Activated CD4-positive, alpha-beta T cell treated with anti-CD3 and anti-CD28 coated beads, Interleukin-2, amount 10 ng/mL, durations not matched to agents 7 days and 5 days (primary cell): ENCODE results near the gene TXNDC12. TPM values are rescaled to one million over a fixed set of nuclear protein-coding genes. Genes with fewer than 3 reads are reported as not detected.
"Not testable (repeated sequence)": the region's sequence is repeated elsewhere in the genome, so short reads cannot be mapped to it uniquely, and the experiment has no call there.

ENCODE experiments used
- CTCF ChIA-PET: fragments of 350-600 bp; sonication (Branson Sonifier 250); formaldehyde crosslinking; loops from one replicate; lab custom pipeline; 2021; ENCODE audit warnings: antibody characterized with exemption; lab: Charles Lee
- POLR2A ChIA-PET: fragments of 350-600 bp; sonication (Branson Sonifier 250); formaldehyde crosslinking; loops from one replicate; lab custom pipeline; 2021; ENCODE audit warnings: antibody characterized with exemption; lab: Charles Lee
- DNase-seq: peaks from one replicate; pipeline ENCODE4 v3.0.0-alpha.2; 2020
- H3K27ac Mint-ChIP-seq: one replicate; pipeline ENCODE4 v1.8.0; 2021; ENCODE audit warnings: mild to moderate bottlenecking, moderate library complexity, mixed read lengths
- H3K27me3 Mint-ChIP-seq: one replicate; pipeline ENCODE4 v1.8.0; 2021; ENCODE audit warnings: mixed read lengths
- H3K36me3 Mint-ChIP-seq: one replicate; pipeline ENCODE4 v1.8.0; 2021; ENCODE audit warnings: low read depth, mixed read lengths
- H3K4me1 Mint-ChIP-seq: one replicate; pipeline ENCODE4 v1.8.0; 2021; ENCODE audit warnings: mixed read lengths
- H3K4me3 Mint-ChIP-seq: one replicate; pipeline ENCODE4 v1.8.0; 2021; ENCODE audit warnings: mild to moderate bottlenecking, moderate library complexity, mixed read lengths
- H3K9me3 Mint-ChIP-seq: one replicate; pipeline ENCODE4 v1.8.0; 2021; ENCODE audit warnings: mixed read lengths
- total RNA-seq, 2 experiments: library from RNA; stranded (reverse); gene quantifications; one replicate each; pipeline ENCODE4 v1.2.3, GENCODE V29; 2021

The TXNDC12 gene
- total RNA-seq, 2 experiments from 2014 or later, result 48.1 to 49.2 TPM

- no peak overlapping the region for H3K27ac Mint-ChIP-seq
- H3K4me1 Mint-ChIP-seq, result no peaks in the 10 kb centered on the region
- no peaks in the 10 kb centered on the region for H3K9me3 Mint-ChIP-seq
- ChIA-PET CTCF (no interaction called here), POLR2A (no interaction called here)
- H3K27me3 Mint-ChIP-seq, result peaks cover 23% of the 10 kb centered on the region
- H3K36me3 Mint-ChIP-seq, result no peaks in the 10 kb centered on the region
- H3K4me3 Mint-ChIP-seq, result no peak overlapping the region
- no peak for DNase-seq
Observed at GRCh38 chr1:52007215-52008002, 47.6 kb downstream of the TXNDC12 start.

GRCh38 chr1:52006081-52006553, 48.9 kb downstream of the TXNDC12 start:
- DNase-seq, H3K27ac Mint-ChIP-seq, H3K4me3 Mint-ChIP-seq, H3K9me3 Mint-ChIP-seq, H3K4me1 Mint-ChIP-seq, H3K36me3 Mint-ChIP-seq, POLR2A ChIA-PET: not testable (repeated sequence)
- peaks cover 23% of the 10 kb centered on the region for H3K27me3 Mint-ChIP-seq
- CTCF ChIA-PET, result interaction anchor here (1.8 kb wide), 1 partner anchor 109 kb away, joined by 4 read pairs; no protein-coding TSS in a partner anchor

DNA sequence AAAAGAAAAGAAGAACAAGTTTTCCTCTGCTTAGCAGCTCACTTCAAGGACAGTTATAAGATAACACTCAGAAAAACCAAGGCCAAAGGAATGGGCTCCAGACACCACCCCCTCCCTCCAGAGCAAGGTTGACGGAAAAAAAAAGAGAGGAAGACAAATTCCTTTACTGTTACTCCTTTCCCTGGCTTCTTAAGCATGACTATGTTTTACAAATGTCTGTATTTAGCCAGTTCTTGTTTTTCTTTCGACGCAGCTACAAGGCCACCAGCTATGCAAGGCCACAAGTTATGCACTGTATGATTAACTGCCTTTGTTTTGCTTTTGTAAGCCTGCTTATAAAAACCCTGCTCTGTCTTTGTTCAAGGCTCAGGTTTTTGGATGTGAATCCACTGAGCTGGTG, 49.4 kb downstream of the TXNDC12 start:
- H3K27ac Mint-ChIP-seq, POLR2A ChIA-PET, H3K36me3 Mint-ChIP-seq, H3K4me1 Mint-ChIP-seq, DNase-seq, H3K4me3 Mint-ChIP-seq, H3K9me3 Mint-ChIP-seq: not testable (repeated sequence)
- H3K27me3 Mint-ChIP-seq, result peaks cover 23% of the 10 kb centered on the region
- CTCF ChIA-PET, result interaction anchor here (1.8 kb wide), 1 partner anchor 108 kb away, joined by 4 read pairs; no protein-coding TSS in a partner anchor

DNA sequence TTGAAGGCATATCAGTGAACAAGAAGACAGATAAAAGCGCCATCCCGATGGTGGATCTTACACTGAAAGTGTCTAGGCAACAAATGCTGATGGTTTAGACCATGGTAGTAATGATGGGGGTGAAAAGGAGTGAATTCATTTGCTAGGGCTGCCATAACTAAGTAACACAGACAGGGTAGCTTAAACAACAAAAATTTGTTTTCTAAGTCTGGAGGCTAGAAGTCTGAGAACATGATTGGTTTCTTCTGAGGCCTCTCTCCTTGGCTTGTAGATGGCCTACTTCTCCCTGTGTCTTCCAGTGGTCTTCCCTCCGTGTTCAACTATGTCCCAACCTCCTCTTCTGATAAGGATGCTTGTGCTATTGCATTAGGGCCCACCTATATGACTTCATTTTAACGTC, 51.1 kb downstream of the TXNDC12 start:
- POLR2A ChIA-PET, result no interaction called here
- Mint-ChIP-seq H3K4me3 (no peak overlapping the region), H3K4me1 (no peaks in the 10 kb centered on the region)

DNA sequence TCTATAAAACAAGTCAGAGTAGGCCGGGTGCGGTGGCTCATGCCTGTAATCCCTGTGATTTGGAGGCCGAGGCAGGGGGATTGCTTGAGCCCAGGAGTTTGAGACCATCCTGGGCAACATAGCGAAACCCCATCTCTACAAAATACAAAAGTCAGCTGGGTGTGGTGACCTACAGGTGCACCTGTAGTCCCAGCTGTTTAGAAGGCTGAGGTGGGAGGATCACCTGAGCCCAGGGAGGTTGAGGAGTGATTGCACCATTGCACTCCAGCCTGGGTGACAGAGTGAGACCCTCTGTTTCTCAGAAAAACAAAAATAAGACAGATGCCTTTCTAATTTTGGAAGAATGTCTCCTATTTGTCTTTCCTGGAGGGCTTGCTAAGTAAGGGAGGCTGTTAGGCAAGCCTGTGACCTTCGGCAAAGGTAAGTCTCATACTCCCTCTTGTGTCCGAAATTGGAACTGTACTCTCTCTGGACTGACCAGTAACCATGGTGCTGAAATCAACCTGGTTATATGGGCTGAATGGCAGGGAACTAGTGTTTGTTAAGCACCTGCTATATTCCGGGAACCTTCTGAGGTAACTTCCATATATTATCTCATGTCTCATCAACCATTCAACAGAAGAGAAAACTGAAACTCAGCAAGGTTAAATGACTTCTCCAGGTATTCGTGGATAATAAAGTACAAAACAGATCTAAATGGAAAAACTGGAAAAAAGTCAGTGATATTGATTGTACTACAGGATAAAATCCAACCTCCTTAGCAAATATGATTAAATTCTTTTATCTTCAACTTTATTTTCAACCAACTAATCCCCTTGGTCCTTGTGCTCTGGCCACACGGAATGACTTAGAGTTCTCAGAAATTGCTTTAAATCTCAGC, 52.7 kb downstream of the TXNDC12 start:
- Mint-ChIP-seq H3K36me3 (no peaks in the 10 kb centered on the region), H3K27me3 (peaks cover 13% of the 10 kb centered on the region), H3K4me1 (no peaks in the 10 kb centered on the region), H3K4me3 (no peak overlapping the region), H3K27ac (no peak overlapping the region), H3K9me3 (no peaks in the 10 kb centered on the region)
- ChIA-PET CTCF (interaction anchor here (0.9 kb wide), 1 partner anchor 233 kb away, joined by 3 read pairs; no protein-coding TSS in a partner anchor), POLR2A (no interaction called here)
- peak; percentile 85 for DNase-seq

More for the DNA sequence above, 51.1 kb downstream of the TXNDC12 start:
- peaks cover 23% of the 10 kb centered on the region for H3K27me3 Mint-ChIP-seq
- no peaks in the 10 kb centered on the region for H3K36me3 Mint-ChIP-seq
- no peaks in the 10 kb centered on the region for H3K9me3 Mint-ChIP-seq
- CTCF ChIA-PET, result interaction anchor here (0.7 kb wide), 2 partner anchors 107 to 136 kb away, joined by 3 to 4 read pairs; no protein-coding TSS in a partner anchor
- H3K27ac Mint-ChIP-seq, result no peak overlapping the region
- no peak for DNase-seq

DNA sequence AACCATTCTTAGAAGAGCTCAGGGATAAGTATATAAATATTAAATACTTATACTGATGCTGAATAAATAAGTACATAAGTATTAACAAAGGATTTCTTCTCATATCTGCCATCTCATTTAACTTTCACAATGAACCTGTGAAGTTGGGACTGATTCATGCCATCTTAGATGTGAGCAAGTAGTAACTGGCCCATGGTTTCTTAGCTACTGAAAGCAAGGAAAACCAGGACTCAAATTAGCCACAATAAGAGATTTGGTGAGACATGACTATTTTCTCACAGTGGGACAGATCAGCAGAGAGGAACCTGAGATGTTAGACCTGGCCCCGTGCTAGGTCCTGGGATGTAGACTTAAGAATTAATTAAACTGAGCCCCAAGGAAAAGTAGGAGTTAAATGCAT, 56.3 kb downstream of the TXNDC12 start:
- no peak overlapping the region for H3K4me3 Mint-ChIP-seq
- ChIA-PET POLR2A (no interaction called here), CTCF (interaction anchor here (0.5 to 1.6 kb wide), 6 partner anchors 10 to 101 kb away, joined by 3 to 8 read pairs (median 4); no protein-coding TSS in a partner anchor)
- no peak for DNase-seq
- H3K27me3 Mint-ChIP-seq, result peaks cover 4% of the 10 kb centered on the region
- H3K9me3 Mint-ChIP-seq, result no peaks in the 10 kb centered on the region
- no peak overlapping the region for H3K27ac Mint-ChIP-seq
- H3K4me1 Mint-ChIP-seq, result no peaks in the 10 kb centered on the region
- H3K36me3 Mint-ChIP-seq, result no peaks in the 10 kb centered on the region

GRCh38 chr1:51997974-51998382, 57.0 kb downstream of the TXNDC12 start:
- no peak for DNase-seq
- Mint-ChIP-seq H3K27me3 (peaks cover 7% of the 10 kb centered on the region), H3K4me3 (no peak overlapping the region), H3K9me3 (no peaks in the 10 kb centered on the region), H3K36me3 (no peaks in the 10 kb centered on the region), H3K27ac (no peak overlapping the region), H3K4me1 (no peaks in the 10 kb centered on the region)
- ChIA-PET POLR2A (no interaction called here), CTCF (interaction anchor here (1.5 to 1.6 kb wide), 2 partner anchors 11 to 101 kb away, joined by 3 to 4 read pairs; no protein-coding TSS in a partner anchor)

- ChIA-PET POLR2A (no interaction called here), CTCF (interaction anchor here (0.6 kb wide), 1 partner anchor 253 kb away, joined by 3 read pairs; no protein-coding TSS in a partner anchor)
- no peak within 1 kb of the TSS for H3K27ac Mint-ChIP-seq
- DNase-seq, result peak; percentile 63
- no peaks in the 10 kb centered on the region for H3K36me3 Mint-ChIP-seq
- peak within 1 kb of the TSS; percentile 70 for H3K4me3 Mint-ChIP-seq
- H3K4me1 Mint-ChIP-seq, result peaks cover 7% of the 10 kb centered on the region
- H3K9me3 Mint-ChIP-seq, result no peaks in the 10 kb centered on the region
- H3K27me3 Mint-ChIP-seq, result peaks cover 42% of the 10 kb centered on the region
Observed at GRCh38 chr1:51990478-51990965, 64.5 kb downstream of the TXNDC12 start, which contains the start of gene RAB3B. RAB3B (minus strand) TSS chr1:51990700; CDS start chr1:51977117, 13,583 bp downstream.

DNA sequence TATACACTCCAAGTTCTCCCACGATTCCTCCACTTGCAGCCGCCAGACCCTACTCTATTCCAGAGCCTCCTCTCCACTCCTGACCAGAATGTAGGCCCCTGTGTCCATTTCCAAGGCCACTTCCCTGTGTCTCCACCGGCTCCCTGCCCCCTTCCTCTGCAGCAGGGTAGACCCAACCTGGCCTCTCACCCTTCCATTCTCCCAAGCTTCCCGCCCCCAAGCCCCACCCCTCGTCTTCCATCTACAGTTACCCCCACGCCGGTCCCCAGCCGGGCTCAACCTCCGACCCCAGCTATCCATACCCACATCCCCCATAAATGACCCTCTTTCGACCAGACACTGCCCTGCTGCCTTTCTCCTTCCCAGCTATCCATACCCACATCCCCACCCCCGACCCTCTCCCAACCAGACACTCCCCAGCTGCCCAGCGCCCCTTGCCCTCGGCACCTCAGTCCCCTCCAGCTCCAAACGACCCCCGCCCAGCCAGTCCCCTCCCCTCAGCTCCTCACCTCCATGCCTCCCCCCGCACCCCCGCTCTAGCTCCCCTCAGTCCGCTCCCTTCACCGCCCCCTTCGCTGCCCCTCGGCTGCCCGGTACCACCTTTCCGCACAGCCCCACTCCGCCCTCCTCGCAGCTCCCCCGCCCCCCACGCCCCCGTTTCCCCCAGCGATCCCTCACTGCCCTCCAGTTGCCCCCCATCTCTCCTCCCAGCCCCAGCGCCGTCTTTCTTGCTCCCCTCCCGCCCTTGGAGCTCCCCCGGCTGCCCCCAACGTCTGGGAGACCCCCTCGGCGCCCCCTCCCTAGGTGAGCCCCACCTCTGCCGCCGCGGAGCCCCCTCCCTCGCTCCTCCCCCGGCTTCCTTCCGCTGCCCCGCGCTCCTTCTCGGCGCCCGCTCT, 65.2 kb downstream of the TXNDC12 start:
- Mint-ChIP-seq H3K27me3 (peaks cover 42% of the 10 kb centered on the region), H3K36me3 (no peaks in the 10 kb centered on the region), H3K4me1 (peaks cover 7% of the 10 kb centered on the region), H3K4me3 (no peak overlapping the region), H3K27ac (no peak overlapping the region), H3K9me3 (no peaks in the 10 kb centered on the region)
- POLR2A ChIA-PET, result no interaction called here
- no peak for DNase-seq
- CTCF ChIA-PET, result interaction anchor here (0.7 kb wide), 2 partner anchors 21 to 126 kb away, joined by 3 read pairs; no protein-coding TSS in a partner anchor

DNA sequence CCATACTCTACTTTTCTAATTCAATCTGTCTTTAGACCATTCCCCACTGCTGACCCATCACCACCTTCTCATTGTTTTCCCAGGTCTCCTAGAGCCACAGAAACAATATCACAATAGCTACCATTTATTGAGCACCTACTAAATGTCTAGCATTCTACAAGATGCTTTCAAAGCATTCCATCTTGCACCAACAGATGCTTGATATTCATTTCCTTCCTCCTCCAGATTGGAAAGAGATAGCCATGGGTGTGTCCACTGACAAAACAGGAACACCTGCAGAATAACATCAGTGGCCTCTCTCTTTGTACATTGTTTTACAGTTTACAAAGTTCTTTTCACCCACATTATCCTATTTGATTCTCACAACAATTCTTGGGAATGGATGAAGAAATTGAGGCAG, 66.7 kb downstream of the TXNDC12 start:
- H3K4me3 Mint-ChIP-seq, result no peak overlapping the region
- CTCF ChIA-PET, result interaction anchor here (0.6 kb wide), 1 partner anchor 373 kb away, joined by 5 read pairs; no protein-coding TSS in a partner anchor

DNA sequence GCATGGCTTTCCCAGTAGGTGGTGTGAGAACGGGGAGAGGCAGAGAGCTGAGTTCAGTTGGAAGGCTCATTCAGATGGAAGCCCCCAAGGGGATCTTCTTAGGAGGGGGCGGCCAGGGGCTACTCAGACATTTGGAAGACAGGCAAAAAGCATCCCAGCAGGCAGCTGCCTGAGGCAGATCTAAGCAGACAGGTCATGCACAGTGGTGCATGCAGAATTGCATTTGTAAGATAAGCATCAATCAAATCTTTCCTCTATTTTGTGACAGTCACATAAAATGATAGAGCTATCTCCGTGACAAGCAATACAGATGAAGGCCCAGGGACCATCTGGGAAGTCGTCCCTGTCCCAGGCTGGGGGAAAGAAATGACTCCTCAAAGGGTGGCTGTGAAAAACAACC, 68.3 kb downstream of the TXNDC12 start:
- Mint-ChIP-seq H3K36me3 (no peaks in the 10 kb centered on the region), H3K27me3 (peaks cover 23% of the 10 kb centered on the region), H3K27ac (no peak overlapping the region), H3K4me3 (no peak overlapping the region), H3K9me3 (no peaks in the 10 kb centered on the region), H3K4me1 (peaks cover 7% of the 10 kb centered on the region)
- CTCF ChIA-PET, result interaction anchor here (1.2 kb wide), 1 partner anchor 72 kb away, joined by 3 read pairs; no protein-coding TSS in a partner anchor
- DNase-seq, result no peak
- POLR2A ChIA-PET, result no interaction called here

More for the DNA sequence above, 66.7 kb downstream of the TXNDC12 start:
- peaks cover 7% of the 10 kb centered on the region for H3K4me1 Mint-ChIP-seq
- no peaks in the 10 kb centered on the region for H3K36me3 Mint-ChIP-seq
- DNase-seq, result no peak
- H3K27me3 Mint-ChIP-seq, result peaks cover 38% of the 10 kb centered on the region
- POLR2A ChIA-PET, result no interaction called here
- H3K27ac Mint-ChIP-seq, result no peak overlapping the region
- H3K9me3 Mint-ChIP-seq, result no peaks in the 10 kb centered on the region
